Measurements from ENCODE around the gene AUTS2. TPM values are rescaled to one million over a fixed set of nuclear protein-coding genes. Genes with fewer than 3 reads are reported as not detected.

The AUTS2 gene
- total RNA-seq, 1 experiment from 2014 or later, result 42.1 TPM

GRCh38 chr7:70833726-70834125, 1235.5 kb downstream of the AUTS2 start:
- intact Hi-C loops (cut with micrococcal nuclease; ENCODE audit: unreplicated experiment), result no loop called here
- H3K9me3 ChIP-seq (ENCODE audit: low read depth, low read length, poor library complexity, severe bottlenecking), result no peaks in the 10 kb centered on the region
- ChIA-PET POLR2A (ENCODE audit: low non-redundant PET) (no interaction called here), CTCF (no interaction called here)
- H3K27me3 ChIP-seq (replicated peaks; ENCODE audit: insufficient read depth, low read depth, low read length, poor library complexity), result no peaks in the 10 kb centered on the region
- no peaks in the 10 kb centered on the region for H3K4me1 ChIP-seq (ENCODE audit: insufficient read depth, low read length, poor library complexity, severe bottlenecking)
- H3K4me3 ChIP-seq (ENCODE audit: low read depth, low read length, poor library complexity, severe bottlenecking), result no peak overlapping the region
- no TSS peak for BruUV-seq (replicated peaks)
- DNase-seq (ENCODE audit: low spot score), result no peak
- no peaks in the 10 kb centered on the region for H3K36me3 ChIP-seq (ENCODE audit: insufficient read depth, low read length, poor library complexity, severe bottlenecking)
- no peak overlapping the region for H3K27ac ChIP-seq (ENCODE audit: low read depth, low read length, poor library complexity, severe bottlenecking)
- TF ChIP-seq CTCF (conservative IDR thresholded peaks at IDR 0.05; ENCODE audit: low read depth, low read length) (no peak), EZH2 (IDR thresholded peaks at IDR 0.05; ENCODE audit: borderline replicate concordance, low read depth, low read length, poor library complexity, severe bottlenecking) (no peak)

DNA sequence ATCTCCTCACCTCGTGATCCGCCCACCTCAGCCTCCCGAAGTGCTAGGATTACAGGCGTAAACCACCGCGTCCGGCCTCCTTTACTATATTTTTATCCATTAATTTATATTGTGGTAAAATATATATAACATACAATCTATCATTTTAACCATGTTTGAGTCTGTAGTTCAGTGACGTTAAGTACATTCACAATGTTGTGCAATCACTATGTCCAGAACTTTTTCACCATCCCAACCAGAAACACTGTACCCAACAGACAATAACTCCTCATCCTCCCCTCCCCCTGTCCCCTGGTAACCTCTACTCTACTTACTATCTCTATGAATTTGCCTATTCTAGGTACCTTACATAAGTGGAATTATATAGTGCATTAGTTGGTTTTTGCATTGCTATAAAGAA, 1236.1 kb downstream of the AUTS2 start:
- no TSS peak for BruUV-seq (replicated peaks)
- TF ChIP-seq EZH2 (IDR thresholded peaks at IDR 0.05; ENCODE audit: borderline replicate concordance, low read depth, low read length, poor library complexity, severe bottlenecking) (no peak), CTCF (conservative IDR thresholded peaks at IDR 0.05; ENCODE audit: low read depth, low read length) (no peak)
- ChIA-PET POLR2A (ENCODE audit: low non-redundant PET) (no interaction called here), CTCF (no interaction called here)
- no peaks in the 10 kb centered on the region for H3K36me3 ChIP-seq (ENCODE audit: insufficient read depth, low read length, poor library complexity, severe bottlenecking)
- no peaks in the 10 kb centered on the region for H3K27me3 ChIP-seq (replicated peaks; ENCODE audit: insufficient read depth, low read depth, low read length, poor library complexity)
- DNase-seq (ENCODE audit: low spot score), result no peak
- intact Hi-C loops (cut with micrococcal nuclease; ENCODE audit: unreplicated experiment), result no loop called here
- H3K9me3 ChIP-seq (ENCODE audit: low read depth, low read length, poor library complexity, severe bottlenecking), result no peaks in the 10 kb centered on the region
- no peak overlapping the region for H3K4me3 ChIP-seq (ENCODE audit: low read depth, low read length, poor library complexity, severe bottlenecking)
- H3K27ac ChIP-seq (ENCODE audit: low read depth, low read length, poor library complexity, severe bottlenecking), result no peak overlapping the region
- no peaks in the 10 kb centered on the region for H3K4me1 ChIP-seq (ENCODE audit: insufficient read depth, low read length, poor library complexity, severe bottlenecking)

- Histone ChIP-seq H3K9me3 (ENCODE audit: low read depth, low read length, poor library complexity, severe bottlenecking) (no peaks in the 10 kb centered on the region), H3K27me3 (replicated peaks; ENCODE audit: insufficient read depth, low read depth, low read length, poor library complexity) (no peaks in the 10 kb centered on the region), H3K36me3 (ENCODE audit: insufficient read depth, low read length, poor library complexity, severe bottlenecking) (no peaks in the 10 kb centered on the region), H3K4me3 (ENCODE audit: low read depth, low read length, poor library complexity, severe bottlenecking) (no peak overlapping the region), H3K4me1 (ENCODE audit: insufficient read depth, low read length, poor library complexity, severe bottlenecking) (no peaks in the 10 kb centered on the region), H3K27ac (ENCODE audit: low read depth, low read length, poor library complexity, severe bottlenecking) (no peak overlapping the region)
- ChIA-PET POLR2A (ENCODE audit: low non-redundant PET) (no interaction called here), CTCF (no interaction called here)
- no peak for DNase-seq (ENCODE audit: low spot score)
- intact Hi-C loops (cut with micrococcal nuclease; ENCODE audit: unreplicated experiment), result no loop called here
- no TSS peak for BruUV-seq (replicated peaks)
- no peak for TF ChIP-seq CTCF (conservative IDR thresholded peaks at IDR 0.05; ENCODE audit: low read depth, low read length)
- TF ChIP-seq EZH2 (IDR thresholded peaks at IDR 0.05; ENCODE audit: borderline replicate concordance, low read depth, low read length, poor library complexity, severe bottlenecking), result no peak
These were observed 1237.4 kb downstream of the AUTS2 start for GRCh38 chr7:70835658-70836057.

Data from A673 (cell line).